B cell (primary cell): ENCODE results near the gene BDKRB1. TPM values are rescaled to one million over a fixed set of nuclear protein-coding genes. Genes with fewer than 3 reads are reported as not detected.

Source experiments
- ATAC-seq: fragments of 200-7000 bp; cut with Tn5 transposase; one replicate; pipeline ENCODE4 v1.10.0; 2021; ENCODE audit warnings: low read depth, mild to moderate bottlenecking, moderate number of reproducible peaks, moderate library complexity
- CTCF ChIA-PET: fragments of 350-600 bp; sonication (Branson Sonifier 250); formaldehyde crosslinking; loops from one replicate; lab custom pipeline; 2021; ENCODE audit warnings: antibody characterized with exemption, inconsistent platforms; lab: Charles Lee
- POLR2A ChIA-PET: fragments of 350-600 bp; sonication (Branson Sonifier 250); formaldehyde crosslinking; loops from one replicate; lab custom pipeline; 2021; ENCODE audit warnings: antibody characterized with exemption; lab: Charles Lee
- DNase-seq: peaks from one replicate; pipeline ENCODE4 v3.0.0; 2013
- H2AFZ ChIP-seq: 2 replicates; pipeline ENCODE4 v1.6.1; 2012; ENCODE audit warnings: mild to moderate bottlenecking, low read depth, low read length; ENCODE audit not compliant: insufficient read depth, poor library complexity, severe bottlenecking
- H3K27ac ChIP-seq, 2 donors: 1 replicate in 1 of 2; 2 replicates in 1 of 2; pipeline ENCODE4 v1.5.1; 2012 to 2013; ENCODE audit warnings: low read length in 2 of 2, mild to moderate bottlenecking in 2 of 2, moderate library complexity in 1 of 2
- H3K27me3 ChIP-seq, 4 experiments: fragments of 200-600 bp in 1 of 4; sonication (generic) in 1 of 4; replicated peaks in 1 of 4; 1 replicate in 2 of 4; 2 replicates in 2 of 4; pipeline versions ENCODE4 v1.6.1 to v1.7.0; 2013 to 2016; ENCODE audit warnings: low read length in 3 of 4, mild to moderate bottlenecking in 2 of 4, mixed read lengths in 1 of 4, moderate library complexity in 1 of 4; ENCODE audit not compliant: insufficient read depth in 4 of 4, control insufficient read depth in 3 of 4; ENCODE audit errors: control extremely low read depth in 1 of 4
- H3K36me3 ChIP-seq, 2 experiments: replicated peaks in 1 of 2; 1 replicate in 1 of 2; 2 replicates in 1 of 2; pipeline versions ENCODE4 v1.6.1 to v1.7.1; 2013; ENCODE audit warnings: low read length in 1 of 2; ENCODE audit not compliant: insufficient read depth in 2 of 2, control insufficient read depth in 1 of 2; ENCODE audit errors: control extremely low read depth in 1 of 2, extremely low read depth in 1 of 2
- H3K4me1 ChIP-seq, 2 donors: fragments of 200-600 bp in 1 of 2; sonication (generic) in 1 of 2; 1 replicate in 1 of 2; 2 replicates in 1 of 2; pipeline versions ENCODE4 v1.5.1 to v1.6.1; 2013 to 2017; ENCODE audit warnings: low read length in 2 of 2; ENCODE audit not compliant: control insufficient read depth in 2 of 2, insufficient read depth in 2 of 2
- H3K4me2 ChIP-seq: replicated peaks from 2 replicates; pipeline ENCODE3; 2012; ENCODE audit warnings: mild to moderate bottlenecking, low read depth, low read length; ENCODE audit not compliant: poor library complexity, severe bottlenecking
- H3K4me3 ChIP-seq, 5 experiments: fragments of 200-600 bp in 1 of 5; sonication (generic) in 1 of 5; 1 replicate in 3 of 5; 2 replicates in 2 of 5; pipeline versions ENCODE4 v1.5.1 to v1.7.0; 2011 to 2016; ENCODE audit warnings: low read length in 4 of 5, mild to moderate bottlenecking in 4 of 5, low read depth in 2 of 5, control low read depth in 1 of 5, moderate library complexity in 1 of 5; ENCODE audit not compliant: insufficient read depth in 1 of 5; ENCODE audit errors: control extremely low read depth in 1 of 5, extremely low read depth in 1 of 5
- H3K79me2 ChIP-seq: fragments of 200-600 bp; sonication (generic); one replicate; pipeline ENCODE4 v1.6.0; 2016; ENCODE audit warnings: low read length; ENCODE audit not compliant: control insufficient read depth, insufficient read depth
- H3K9ac ChIP-seq: fragments of 200-600 bp; sonication (generic); 2 replicates; pipeline ENCODE4 v1.6.1; 2017; ENCODE audit warnings: mild to moderate bottlenecking, low read length, moderate library complexity
- H3K9me3 ChIP-seq, 3 donors: one replicate each; pipeline versions ENCODE4 v1.6.1 to v1.7.1; 2013; ENCODE audit warnings: low read length in 2 of 3; ENCODE audit not compliant: control insufficient read depth in 2 of 3, insufficient read depth in 1 of 3; ENCODE audit errors: control extremely low read depth in 1 of 3
- H4K20me1 ChIP-seq: 2 replicates; pipeline ENCODE4 v1.6.0; 2012; ENCODE audit warnings: mild to moderate bottlenecking, low read length; ENCODE audit not compliant: insufficient read depth, control insufficient read depth, poor library complexity, severe bottlenecking
- H3K27ac Mint-ChIP-seq: one replicate; pipeline ENCODE4 v1.8.0; 2021; ENCODE audit warnings: mixed read lengths
- H3K27me3 Mint-ChIP-seq: one replicate; pipeline ENCODE4 v1.8.0; 2021; ENCODE audit warnings: mixed read lengths
- H3K4me1 Mint-ChIP-seq: one replicate; pipeline ENCODE4 v1.8.0; 2021; ENCODE audit warnings: mixed read lengths
- H3K4me3 Mint-ChIP-seq: one replicate; pipeline ENCODE4 v1.8.0; 2021; ENCODE audit warnings: mixed read lengths
- H3K9me3 Mint-ChIP-seq: one replicate; pipeline ENCODE4 v1.8.0; 2022; ENCODE audit warnings: mixed read lengths; ENCODE audit not compliant: insufficient read depth
- CTCF ChIP-seq: fragments of 200-600 bp; IDR thresholded peaks from one replicate; pipeline ENCODE4 v1.8.0; 2022; ENCODE audit warnings: antibody characterized with exemption, mild to moderate bottlenecking
- EZH2 ChIP-seq: IDR thresholded peaks from 2 replicates; pipeline ENCODE4 v1.6.1; 2012; ENCODE audit warnings: borderline replicate concordance, low read depth, mild to moderate bottlenecking, moderate library complexity, low read length; ENCODE audit not compliant: insufficient read depth, poor library complexity, severe bottlenecking
- WGBS: methylation state at CpG from one replicate; pipeline ENCODE4 v1.1.5; 2013; ENCODE audit warnings: missing lambda C conversion rate; ENCODE audit not compliant: insufficient coverage; 5-methylcytosine and 5-hydroxymethylcytosine counted together
- intact Hi-C: fragments of 100-400 bp; cut with micrococcal nuclease; formaldehyde crosslinking; loops from one replicate; pipeline ENCODE4 v1.10.0; 2022
- polyA plus RNA-seq: library from polyadenylated mRNA; depleted of rRNA; stranded (reverse); fragments of >200 nt; gene quantifications from 2 replicates; pipeline ENCODE4 v1.2.3, GENCODE V29; 2012
- total RNA-seq, 2 donors: library from RNA; stranded (reverse); fragments of 120-200 nt in 1 of 2; gene quantifications; 1 replicate in 1 of 2; 2 replicates in 1 of 2; pipeline versions ENCODE4 v1.2.3 to v1.2.4, GENCODE V29; 2013 to 2022

The BDKRB1 gene
- total and polyA plus RNA-seq, 2 donors (not counting 1 experiment from before 2014, with no cell fraction given) = not detected

- no peaks in the 10 kb centered on the region for H3K27me3 Mint-ChIP-seq
- no peaks in the 10 kb centered on the region for H3K4me1 ChIP-seq
- H3K36me3 ChIP-seq = peaks cover 14 to 29% of the 10 kb centered on the region in 2 experiments
- no peak overlapping the region for H3K4me2 ChIP-seq
- H3K9ac ChIP-seq = no peak overlapping the region
- H3K9me3 ChIP-seq = no peaks in the 10 kb centered on the region
- DNase-seq = no peak
- intact Hi-C loops = no loop called here
- no peaks in the 10 kb centered on the region for H3K4me1 Mint-ChIP-seq
- 92% methylated on average over 2 of the region's 4 CpGs for WGBS
- no peak for ATAC-seq
- ChIA-PET CTCF (interaction anchor here (0.6 to 7.3 kb wide), 7 partner anchors 11 to 297 kb away, joined by 3 to 107 read pairs (median 4); no protein-coding TSS in a partner anchor), POLR2A (no interaction called here)
- H3K4me3 Mint-ChIP-seq = no peak overlapping the region
- H3K9me3 Mint-ChIP-seq = no peaks in the 10 kb centered on the region
- H3K27ac ChIP-seq = no peak overlapping the region
- H3K79me2 ChIP-seq = no peaks in the 10 kb centered on the region
- H2AFZ ChIP-seq = no peak overlapping the region
- no peaks in the 10 kb centered on the region for H4K20me1 ChIP-seq
- TF ChIP-seq CTCF (no peak), EZH2 (no peak)
- no peak overlapping the region for H3K4me3 ChIP-seq
- H3K27ac Mint-ChIP-seq = no peak overlapping the region
- no peaks in the 10 kb centered on the region for H3K27me3 ChIP-seq
These were observed 42.0 kb downstream of the BDKRB1 start for GRCh38 chr14:96297997-96298515.

- H4K20me1 ChIP-seq = no peaks in the 10 kb centered on the region
- POLR2A ChIA-PET = no interaction called here
- no peak overlapping the region for H3K27ac ChIP-seq
- H3K27me3 ChIP-seq = no peaks in the 10 kb centered on the region
- H3K79me2 ChIP-seq = no peaks in the 10 kb centered on the region
- peaks cover 12 to 28% of the 10 kb centered on the region in 2 experiments for H3K36me3 ChIP-seq
- no peak overlapping the region for H3K4me3 ChIP-seq
- Mint-ChIP-seq H3K4me3 (no peak overlapping the region), H3K27ac (no peak overlapping the region), H3K9me3 (no peaks in the 10 kb centered on the region), H3K27me3 (no peaks in the 10 kb centered on the region), H3K4me1 (peaks cover 2% of the 10 kb centered on the region)
- H3K9ac ChIP-seq = no peak overlapping the region
- CTCF ChIA-PET = interaction anchor here (0.9 to 7.3 kb wide), 3 partner anchors 9 to 125 kb away, joined by 3 to 107 read pairs (median 15); no protein-coding TSS in a partner anchor
- H3K4me2 ChIP-seq = no peak overlapping the region
- DNase-seq (no peak), ATAC-seq (no peak)
- no peak overlapping the region for H2AFZ ChIP-seq
- H3K4me1 ChIP-seq = no peaks in the 10 kb centered on the region
- H3K9me3 ChIP-seq = no peaks in the 10 kb centered on the region
- no peak for TF ChIP-seq EZH2
- TF ChIP-seq CTCF = no peak
- 70% methylated on average over 3 of the region's 3 CpGs for WGBS
- intact Hi-C loops = no loop called here
These were observed 43.4 kb downstream of the BDKRB1 start for GRCh38 chr14:96299441-96299840.
